BJ (cell line): Measurements from ENCODE around the gene SPRR4. TPM values are rescaled to one million over a fixed set of nuclear protein-coding genes. Genes with fewer than 3 reads are reported as not detected.

Experiments
- CTCF ChIA-PET: fragments of 350-600 bp; formaldehyde crosslinking; extraction: SDS; loops from one replicate; lab custom pipeline; 2021; ENCODE audit warnings: antibody characterized with exemption, inconsistent platforms; lab: Yijun Ruan, JAX
- POLR2A ChIA-PET: fragments of 300-600 bp; sonication (Branson Sonifier 250); formaldehyde crosslinking; extraction: SDS; loops from one replicate; lab custom pipeline; 2021; ENCODE audit warnings: antibody characterized with exemption; lab: Charles Lee
- DNase-seq: peaks from one replicate; pipeline ENCODE4 v3.0.0-alpha.2; 2011; ENCODE audit warnings: low read depth
- H3K27me3 ChIP-seq: 2 replicates; pipeline ENCODE4 v1.6.0; 2011; ENCODE audit warnings: low read length; ENCODE audit not compliant: control insufficient read depth, insufficient read depth
- H3K36me3 ChIP-seq: 2 replicates; pipeline ENCODE4 v1.5.1; 2011; ENCODE audit warnings: low read length; ENCODE audit not compliant: control insufficient read depth, insufficient read depth
- H3K4me3 ChIP-seq: 2 replicates; pipeline ENCODE4 v1.5.1; 2011; ENCODE audit warnings: low read depth, mild to moderate bottlenecking, control low read depth, low read length
- polyA plus RNA-seq: library from polyadenylated mRNA; depleted of rRNA; stranded (reverse); fragments of >200 nt; gene quantifications from 2 replicates; pipeline ENCODE4 v1.2.3, GENCODE V29; 2011
- TF ChIP-seq, protein P1 (sequence below): IDR thresholded peaks from 2 replicates; pipeline ENCODE4 v1.5.1; 2011; ENCODE audit warnings: low read depth, mild to moderate bottlenecking, control low read depth, inconsistent platforms, low read length, moderate library complexity; ENCODE audit not compliant: insufficient read depth

SPRR4 gene
- polyA plus RNA-seq, 1 experiment: not detected

DNA sequence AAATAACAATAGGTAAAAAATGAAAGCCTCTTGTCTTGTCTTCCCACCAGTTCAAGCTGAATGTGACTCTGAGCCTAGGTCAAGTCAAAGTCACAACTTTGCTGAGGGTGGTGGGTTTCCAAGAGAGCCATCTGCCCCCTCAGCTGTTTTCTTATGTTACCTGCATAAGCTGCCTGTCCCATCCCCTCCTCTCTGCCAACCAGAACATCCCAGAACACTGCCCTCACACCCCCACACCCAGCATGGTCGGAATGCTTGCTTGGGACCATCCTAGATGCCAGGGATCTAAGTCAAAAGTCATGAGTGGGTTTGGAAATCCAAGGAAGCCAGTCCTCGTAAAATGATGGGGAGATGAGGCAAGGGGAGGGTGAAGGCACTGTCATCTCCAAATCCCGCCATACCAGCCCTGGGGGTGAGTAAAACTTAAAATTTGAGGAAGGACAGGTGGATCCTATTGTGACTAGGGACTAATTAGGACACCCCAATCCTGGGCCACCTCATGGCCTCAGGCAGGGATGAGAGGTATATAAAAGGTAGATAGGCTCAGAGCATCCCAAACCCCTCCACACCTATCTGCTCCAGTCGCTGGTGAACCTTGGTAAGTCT, 23.7 kb upstream of the SPRR4 start, which contains the start of gene SPRR5:
Gene SPRR5, plus strand, starts transcription at position 556 of the 606 bp plus-strand sequence. CDS start 1,349 bp downstream, outside the sequence.
- Histone ChIP-seq H3K36me3 (no peaks in the 10 kb centered on the region), H3K4me3 (no peak within 1 kb of the TSS), H3K27me3 (peaks cover 4% of the 10 kb centered on the region; the same call in 1 of the 2 replicates)
- DNase-seq: no peak
- TF ChIP-seq, protein P1, sequence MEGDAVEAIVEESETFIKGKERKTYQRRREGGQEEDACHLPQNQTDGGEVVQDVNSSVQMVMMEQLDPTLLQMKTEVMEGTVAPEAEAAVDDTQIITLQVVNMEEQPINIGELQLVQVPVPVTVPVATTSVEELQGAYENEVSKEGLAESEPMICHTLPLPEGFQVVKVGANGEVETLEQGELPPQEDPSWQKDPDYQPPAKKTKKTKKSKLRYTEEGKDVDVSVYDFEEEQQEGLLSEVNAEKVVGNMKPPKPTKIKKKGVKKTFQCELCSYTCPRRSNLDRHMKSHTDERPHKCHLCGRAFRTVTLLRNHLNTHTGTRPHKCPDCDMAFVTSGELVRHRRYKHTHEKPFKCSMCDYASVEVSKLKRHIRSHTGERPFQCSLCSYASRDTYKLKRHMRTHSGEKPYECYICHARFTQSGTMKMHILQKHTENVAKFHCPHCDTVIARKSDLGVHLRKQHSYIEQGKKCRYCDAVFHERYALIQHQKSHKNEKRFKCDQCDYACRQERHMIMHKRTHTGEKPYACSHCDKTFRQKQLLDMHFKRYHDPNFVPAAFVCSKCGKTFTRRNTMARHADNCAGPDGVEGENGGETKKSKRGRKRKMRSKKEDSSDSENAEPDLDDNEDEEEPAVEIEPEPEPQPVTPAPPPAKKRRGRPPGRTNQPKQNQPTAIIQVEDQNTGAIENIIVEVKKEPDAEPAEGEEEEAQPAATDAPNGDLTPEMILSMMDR: no peak
- ChIA-PET POLR2A (no interaction called here), CTCF (interaction anchor here (1.1 to 2.2 kb wide), 2 partner anchors 21 to 76 kb away, joined by 5 to 7 read pairs; no protein-coding TSS in a partner anchor)

DNA sequence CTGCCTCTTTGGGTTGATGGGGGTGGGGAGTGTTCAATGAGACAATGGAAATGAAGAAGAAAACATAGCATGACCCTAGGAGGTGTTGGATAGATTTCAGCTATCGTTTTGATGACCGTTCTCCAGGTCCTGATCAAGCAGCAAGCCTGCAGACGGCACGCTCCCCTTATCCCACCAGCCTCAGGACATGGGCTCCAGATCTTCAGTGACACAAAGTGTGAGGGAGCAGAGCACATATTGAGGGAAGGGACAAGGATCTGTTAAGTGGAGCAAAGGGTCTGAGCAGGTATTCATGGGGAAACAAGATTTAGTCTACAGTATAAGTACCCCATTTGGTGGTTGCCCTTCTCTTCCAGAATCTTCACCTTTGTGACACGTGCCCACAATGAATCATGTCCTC, 18.7 kb upstream of the SPRR4 start:
- Histone ChIP-seq H3K36me3 (no peaks in the 10 kb centered on the region), H3K27me3 (peaks cover 2% of the 10 kb centered on the region; the same call in 1 of the 2 replicates), H3K4me3 (no peak overlapping the region)
- no peak for DNase-seq
- TF ChIP-seq, protein P1: no peak
- POLR2A ChIA-PET: no interaction called here
- CTCF ChIA-PET: no interaction called here

DNA sequence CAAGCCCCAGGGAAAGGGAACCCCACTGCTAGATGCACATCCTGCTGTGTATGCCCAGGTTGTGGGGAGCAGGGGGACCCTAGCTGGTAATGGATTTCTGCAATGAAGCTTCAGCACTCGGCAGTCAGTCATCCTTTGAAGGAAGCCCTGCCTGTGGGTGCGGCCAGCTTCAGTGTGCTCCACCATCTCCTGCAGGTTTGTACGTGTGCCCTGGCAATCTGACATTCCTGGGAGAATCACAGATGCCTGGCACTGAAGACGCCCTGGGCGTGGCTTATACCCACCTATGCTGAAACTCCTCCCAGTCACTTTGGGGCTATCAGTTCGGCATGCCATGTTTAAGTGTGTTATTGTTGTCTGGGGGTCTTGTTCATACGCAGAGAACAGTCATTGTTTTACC, 16.7 kb upstream of the SPRR4 start:
- Histone ChIP-seq H3K4me3 (no peak overlapping the region), H3K27me3 (peaks cover 2% of the 10 kb centered on the region; the same call in 1 of the 2 replicates), H3K36me3 (no peaks in the 10 kb centered on the region)
- POLR2A ChIA-PET: no interaction called here
- CTCF ChIA-PET: interaction anchor here (1.3 kb wide), 1 partner anchor 28 kb away, joined by 4 read pairs; no protein-coding TSS in a partner anchor
- TF ChIP-seq, protein P1: no peak
- DNase-seq: no peak

DNA sequence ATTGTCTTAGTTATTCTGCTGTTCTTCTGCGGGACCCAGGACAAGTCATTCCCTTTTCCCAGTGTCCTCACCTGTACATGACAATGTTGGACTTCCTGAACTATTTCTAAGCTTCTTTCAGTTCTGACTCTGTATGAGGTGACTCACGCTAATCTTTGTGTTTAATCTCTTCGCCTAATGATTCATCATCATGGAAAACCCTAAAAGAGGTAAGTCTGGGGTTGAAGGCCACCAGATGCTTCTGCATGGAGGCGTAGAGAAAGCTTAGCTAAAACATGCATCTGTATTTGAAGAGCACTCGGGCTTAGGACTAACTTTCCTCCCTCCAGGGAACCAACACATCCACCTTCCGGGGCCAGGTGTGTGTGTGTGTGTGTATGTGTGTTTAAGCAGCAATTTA, 16.0 kb upstream of the SPRR4 start:
- Histone ChIP-seq H3K27me3 (peaks cover 2% of the 10 kb centered on the region; the same call in 1 of the 2 replicates), H3K36me3 (no peaks in the 10 kb centered on the region), H3K4me3 (no peak overlapping the region)
- no peak for DNase-seq
- ChIA-PET CTCF (interaction anchor here (1.0 to 1.3 kb wide), 2 partner anchors 27 to 28 kb away, joined by 4 read pairs; no protein-coding TSS in a partner anchor), POLR2A (no interaction called here)
- TF ChIP-seq, protein P1: no peak

DNA sequence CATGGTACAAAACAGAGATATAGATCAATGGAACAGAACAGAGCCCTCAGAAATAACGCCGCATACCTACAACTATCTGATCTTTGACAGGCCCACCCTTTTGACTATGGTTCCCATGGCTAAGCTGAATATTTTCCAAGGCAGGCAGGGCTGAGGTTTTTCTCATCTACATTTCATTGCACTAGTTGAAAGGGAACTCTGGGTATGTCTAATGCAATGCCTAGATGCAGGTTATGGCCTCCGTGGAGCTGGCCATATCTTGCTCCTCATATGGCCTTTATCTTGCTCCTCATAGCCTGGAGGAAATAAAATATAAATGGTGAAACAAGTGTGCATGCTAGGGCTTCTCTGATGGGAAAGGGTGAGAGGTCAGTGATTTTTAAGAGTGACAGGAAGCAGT, 12.9 kb upstream of the SPRR4 start:
- Histone ChIP-seq H3K36me3 (no peaks in the 10 kb centered on the region), H3K27me3 (no peaks in the 10 kb centered on the region), H3K4me3 (no peak overlapping the region)
- TF ChIP-seq, protein P1: no peak
- DNase-seq: no peak
- CTCF ChIA-PET: no interaction called here
- POLR2A ChIA-PET: no interaction called here
